ENCODE measurements around the gene TOX2.

Gene TOX2

DNA sequence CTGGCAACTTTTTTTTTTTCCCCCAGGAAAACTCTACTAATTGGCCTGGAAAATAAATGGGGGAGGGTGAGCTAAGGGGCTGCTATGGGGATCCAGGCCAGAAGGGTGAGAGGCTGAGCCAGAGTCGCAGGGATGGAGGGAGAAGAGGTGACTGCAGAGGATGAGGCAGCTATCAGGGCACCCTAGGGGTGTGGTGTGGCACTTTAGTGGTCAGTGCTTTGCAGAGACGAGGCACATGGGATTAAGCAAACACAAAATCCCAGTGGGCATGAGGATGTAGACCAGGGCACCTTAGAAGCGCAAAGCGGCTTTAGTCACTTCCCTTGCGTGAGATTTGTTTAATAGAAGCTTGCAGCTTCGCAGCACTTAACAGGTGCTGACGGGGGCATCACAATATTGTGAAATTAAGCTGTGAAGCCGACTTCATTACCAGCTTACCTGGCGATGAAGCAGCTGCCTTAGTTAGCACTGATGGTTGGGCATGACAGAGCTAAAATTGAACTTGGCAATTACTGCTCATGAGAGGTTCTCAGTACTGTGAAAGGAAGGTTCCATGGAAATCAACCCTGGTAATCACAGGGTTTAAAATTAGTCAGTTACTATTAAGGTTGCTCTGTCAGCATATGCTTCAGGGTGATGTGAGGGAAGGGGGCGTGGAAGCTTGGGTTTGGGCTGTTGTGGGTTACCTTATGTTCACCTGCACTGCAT is 26.0 kb downstream of the TOX2 start:
- DNase-seq (ENCODE audit: low spot score): no peak

DNA sequence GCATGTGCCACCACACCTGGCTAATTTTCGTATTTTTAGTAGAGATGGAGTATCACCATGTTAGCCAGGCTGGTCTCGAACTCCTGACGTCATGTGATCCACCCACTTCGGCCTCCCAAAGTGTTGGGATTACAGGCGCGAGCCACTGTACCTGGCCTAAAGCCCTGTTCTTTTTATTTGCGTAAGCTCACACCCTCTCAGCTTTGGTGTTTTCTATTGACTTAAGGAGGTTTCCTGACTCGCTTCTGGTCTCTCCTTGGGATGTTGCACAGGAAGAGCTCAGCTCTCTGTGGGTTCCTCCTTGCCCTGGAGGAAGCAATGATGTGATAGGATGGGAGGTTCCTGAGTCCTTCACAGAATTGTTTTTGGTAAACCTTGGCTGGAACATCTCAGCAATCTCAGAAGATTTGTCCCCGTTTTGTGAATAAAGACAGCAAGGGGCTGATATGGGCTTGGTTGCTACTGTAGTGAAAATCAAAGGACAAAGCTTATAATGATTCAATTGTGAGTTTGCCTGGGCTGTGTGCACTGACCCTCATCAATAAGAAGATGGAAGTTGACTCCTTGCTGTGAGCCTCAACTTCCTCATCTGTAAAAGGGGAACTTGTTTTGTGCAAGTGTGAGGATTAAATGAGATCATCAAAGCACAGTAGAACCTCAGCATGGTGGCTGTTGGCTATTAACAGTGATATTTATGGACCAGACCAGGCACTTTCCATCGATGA is 27.0 kb downstream of the TOX2 start:
- DNase-seq (ENCODE audit: low spot score): no peak

DNA sequence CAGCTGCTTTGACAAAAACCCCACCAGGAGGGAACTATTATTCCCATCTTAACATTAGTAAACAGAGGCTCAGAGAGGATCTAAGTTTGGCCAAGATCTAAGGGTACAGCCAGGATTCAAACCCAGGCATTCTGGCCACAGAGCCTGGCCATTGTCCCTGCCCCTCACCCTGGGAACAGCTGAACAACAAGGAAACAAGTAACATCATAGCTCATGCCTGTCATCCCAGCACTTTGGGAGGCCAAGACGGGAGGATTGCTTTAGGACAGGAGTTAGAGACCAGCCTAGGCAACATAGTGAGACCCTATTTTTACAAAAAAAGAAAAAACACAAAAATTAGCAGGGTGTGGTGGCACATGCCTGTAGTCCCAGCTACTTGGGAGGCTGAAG is 27.5 kb downstream of the TOX2 start:
- no peak for DNase-seq (ENCODE audit: low spot score)

DNA sequence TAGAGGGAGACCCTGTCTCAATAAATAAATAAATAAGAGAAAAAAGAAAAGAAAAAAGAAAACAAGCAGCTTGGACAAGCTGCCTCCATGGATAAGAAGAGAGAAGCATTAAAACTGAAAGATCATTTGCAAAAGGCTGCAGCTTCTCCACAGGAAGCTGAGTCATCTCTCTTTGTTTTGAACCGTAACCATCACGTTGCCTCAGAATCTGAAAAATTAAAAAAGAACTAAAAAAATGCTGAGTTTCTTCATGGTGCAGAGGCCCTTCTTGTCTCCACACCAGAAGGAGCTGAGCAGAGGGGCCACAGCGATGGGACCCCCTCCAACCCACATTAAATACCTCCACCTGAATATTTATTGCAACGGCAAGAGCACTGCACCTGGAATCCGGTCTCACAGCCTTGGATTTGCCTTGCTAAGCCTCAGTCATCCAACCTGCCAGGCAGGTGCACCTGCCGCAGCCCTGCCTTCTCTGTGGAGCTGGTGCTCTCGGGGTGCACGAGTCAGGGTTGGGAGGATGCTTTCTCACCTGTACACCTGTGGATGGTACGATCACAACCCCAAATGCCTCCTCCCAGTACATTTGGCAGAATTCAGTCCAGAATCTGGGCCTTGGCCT is 28.1 kb downstream of the TOX2 start:
- DNase-seq (ENCODE audit: low spot score): peak; percentile 48

DNA sequence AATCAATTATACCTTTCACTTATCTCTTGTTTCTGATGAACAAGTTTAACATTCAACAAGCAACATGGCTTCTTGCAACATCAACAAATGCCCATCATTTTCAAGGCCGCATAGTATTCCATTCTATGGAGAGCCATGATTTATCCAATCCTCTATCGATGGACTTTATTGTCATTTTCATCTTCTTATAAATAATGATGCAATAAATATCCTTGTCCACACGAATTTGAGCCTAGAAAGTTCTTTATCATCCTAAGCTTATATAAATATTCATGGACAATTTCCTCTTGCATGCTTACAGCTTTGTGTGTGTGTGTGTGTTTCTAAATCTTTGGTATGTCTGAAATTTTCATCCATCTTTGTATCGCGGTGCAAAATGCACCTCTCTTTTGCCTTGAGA is 29.1 kb downstream of the TOX2 start:
- no peak for DNase-seq (ENCODE audit: low spot score)

DNA sequence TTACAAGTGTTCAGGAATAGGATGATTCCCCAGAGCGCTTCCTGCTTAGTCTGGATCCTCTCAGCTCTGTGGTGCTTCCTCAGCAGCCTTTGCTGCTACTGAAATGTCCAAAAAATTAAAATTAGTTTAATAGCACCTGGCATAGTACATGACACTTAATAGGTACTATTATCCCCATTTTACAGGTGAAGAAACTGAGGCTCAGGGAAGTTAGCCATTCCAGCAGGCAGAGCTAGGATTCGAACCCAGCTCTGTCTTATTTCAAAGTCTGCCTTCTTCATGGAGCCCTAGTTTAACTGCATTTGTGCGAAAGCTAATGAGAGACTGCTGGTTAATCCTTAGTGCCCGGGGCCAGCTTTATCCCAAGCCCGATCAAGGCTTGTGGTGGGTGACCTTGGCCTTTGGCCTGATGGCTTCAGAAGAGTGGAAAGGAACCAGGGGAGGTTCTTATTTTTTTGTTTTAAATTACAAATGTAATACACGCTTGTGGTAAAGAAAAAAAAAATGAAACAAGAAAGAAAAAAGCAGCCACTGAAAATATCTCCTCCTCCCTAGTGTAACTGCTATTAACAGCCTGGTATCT is 30.1 kb downstream of the TOX2 start:
- no peak for DNase-seq (ENCODE audit: low spot score)

DNA sequence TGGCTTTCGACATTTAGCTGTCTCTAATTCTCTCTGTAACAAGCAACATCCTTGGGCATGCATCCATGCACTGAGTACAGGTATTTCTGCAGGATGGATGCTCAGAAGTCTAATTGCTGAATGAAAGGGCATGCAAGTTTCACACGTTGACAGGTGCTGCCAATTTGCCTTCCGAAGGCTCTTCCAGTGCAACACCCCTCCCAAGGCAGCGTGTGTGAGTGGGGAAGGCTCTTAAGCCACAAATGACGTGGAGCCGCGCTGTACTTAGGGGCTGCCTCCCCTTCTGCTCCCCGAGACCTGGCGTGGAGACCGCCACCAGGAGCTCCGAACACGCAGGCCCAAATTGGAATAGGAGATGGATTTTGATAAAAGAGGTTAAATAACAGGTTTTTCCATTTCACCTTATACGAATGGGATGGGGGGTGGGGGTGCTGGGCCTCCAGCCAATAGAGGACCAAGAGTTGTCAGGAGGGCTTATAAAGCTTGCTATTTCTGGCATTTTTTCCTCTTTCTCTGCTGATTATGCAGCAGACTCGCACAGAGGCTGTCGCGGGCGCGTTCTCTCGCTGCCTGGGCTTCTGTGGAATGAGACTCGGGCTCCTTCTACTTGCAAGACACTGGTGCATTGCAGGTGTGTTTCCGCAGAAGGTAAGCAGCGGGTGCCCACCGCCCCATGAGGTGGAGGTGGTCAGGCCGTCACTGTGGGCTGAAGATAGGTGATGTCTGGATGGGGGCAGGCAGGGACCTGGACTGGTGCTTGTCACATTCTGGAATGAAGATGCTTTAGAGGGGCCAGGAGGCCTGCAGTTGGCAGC is 30.9 kb downstream of the TOX2 start:
- no peak for DNase-seq (ENCODE audit: low spot score)

DNA sequence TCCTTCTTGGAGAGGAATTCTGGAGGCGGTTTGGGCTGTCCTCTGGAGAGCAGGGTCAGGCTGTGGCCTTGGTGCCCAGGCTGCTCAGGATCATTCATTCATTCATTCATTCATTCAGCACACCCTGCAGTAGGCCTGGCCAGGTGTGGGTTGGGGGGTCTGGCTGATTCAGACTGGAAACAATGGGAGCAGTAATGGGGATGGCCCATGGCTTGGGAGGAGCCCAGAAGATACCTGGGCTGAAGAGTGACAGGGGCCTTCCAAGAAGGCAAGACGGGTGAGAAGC is 31.5 kb downstream of the TOX2 start:
- no peak for DNase-seq (ENCODE audit: low spot score)

DNA sequence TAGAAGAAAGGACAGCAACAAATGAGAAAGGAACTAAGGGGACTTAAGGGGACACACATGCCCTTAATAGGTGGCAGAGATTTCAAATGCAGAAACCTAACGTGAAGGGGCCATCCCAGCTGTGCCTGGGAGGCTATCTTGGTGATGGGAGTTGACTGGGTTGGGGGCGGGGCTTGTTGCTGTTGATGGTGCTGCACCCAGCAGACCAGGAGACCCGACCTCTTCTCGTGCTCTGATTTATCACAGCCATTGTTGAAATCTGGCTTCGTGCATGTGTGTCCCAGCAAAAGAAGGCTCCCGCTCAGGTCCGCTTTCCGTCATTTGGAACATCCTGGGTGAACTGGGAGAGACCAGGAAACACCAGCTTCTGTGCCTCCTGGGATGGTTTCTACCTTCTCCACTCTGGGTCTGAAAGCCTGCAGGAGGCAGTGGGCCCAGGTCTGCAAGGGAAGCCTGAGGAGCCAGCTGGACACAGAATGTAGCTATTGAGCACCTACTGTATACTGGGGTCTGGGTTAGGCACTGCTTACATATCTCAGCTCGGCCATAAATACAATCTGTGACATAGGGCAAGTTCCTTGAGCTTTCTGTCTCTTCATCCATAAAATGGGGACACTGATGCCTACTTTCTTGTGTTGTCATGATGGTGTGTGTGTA is 32.1 kb downstream of the TOX2 start:
- DNase-seq (ENCODE audit: low spot score): no peak

DNA sequence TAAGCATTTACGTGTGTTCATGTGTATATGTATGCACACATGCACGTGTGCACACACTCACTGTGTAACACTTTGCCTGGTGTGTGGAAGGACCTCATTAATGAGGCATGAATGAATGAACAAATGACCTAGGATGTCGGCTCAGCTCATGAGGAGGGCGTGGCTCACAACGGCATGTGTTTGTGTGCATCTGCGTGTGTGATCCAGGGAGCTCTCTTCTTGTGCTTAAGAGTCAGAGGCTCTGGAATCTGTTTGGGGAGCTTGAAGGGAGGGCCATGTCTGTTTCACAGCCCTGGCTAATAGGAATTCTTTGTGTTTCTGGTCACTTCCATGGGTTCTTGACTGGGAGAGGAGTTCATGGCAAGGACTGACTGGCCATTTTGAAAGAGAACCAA is 32.7 kb downstream of the TOX2 start:
- no peak for DNase-seq (ENCODE audit: low spot score)

DNA sequence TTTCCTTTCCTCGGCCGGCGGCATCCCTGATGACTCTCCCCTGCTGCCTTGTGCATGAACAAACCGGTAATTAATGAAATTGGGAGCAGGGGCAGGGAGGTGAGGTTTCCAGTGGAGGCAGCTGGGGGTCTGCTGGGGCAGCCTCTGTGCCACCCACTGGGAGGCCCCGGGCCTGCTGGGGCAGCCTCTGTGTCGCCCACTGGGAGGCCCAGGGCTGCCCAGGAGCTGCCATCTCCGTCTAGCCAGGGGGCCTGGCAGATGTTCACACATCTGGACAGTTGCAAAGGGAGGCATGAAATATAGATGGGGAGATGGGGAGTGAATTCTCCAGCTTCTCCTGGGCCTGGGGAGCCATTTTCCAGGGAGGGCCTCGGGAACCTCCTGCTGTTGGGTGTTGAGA is 33.8 kb downstream of the TOX2 start:
- no peak for DNase-seq (ENCODE audit: low spot score)

DNA sequence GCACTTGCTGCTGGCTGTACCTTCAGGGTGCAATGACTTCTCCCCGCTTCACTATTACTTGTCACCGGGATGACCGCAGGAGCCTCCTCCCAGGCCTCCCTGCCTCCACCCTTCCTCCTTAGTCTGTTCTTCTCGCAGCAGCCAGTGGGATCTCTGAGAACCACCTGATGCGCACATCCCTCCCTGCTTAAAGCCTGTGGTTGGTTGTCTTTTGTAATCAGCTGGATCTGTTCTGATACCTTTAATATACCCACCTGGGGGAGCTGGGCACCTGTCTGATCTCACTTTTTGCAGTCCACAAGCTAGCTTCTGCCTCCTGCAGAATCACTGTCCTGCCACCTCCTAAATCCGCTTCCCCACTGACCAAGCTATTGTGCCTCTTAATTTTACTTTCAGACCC is 34.6 kb downstream of the TOX2 start:
- DNase-seq (ENCODE audit: low spot score): no peak

DNA sequence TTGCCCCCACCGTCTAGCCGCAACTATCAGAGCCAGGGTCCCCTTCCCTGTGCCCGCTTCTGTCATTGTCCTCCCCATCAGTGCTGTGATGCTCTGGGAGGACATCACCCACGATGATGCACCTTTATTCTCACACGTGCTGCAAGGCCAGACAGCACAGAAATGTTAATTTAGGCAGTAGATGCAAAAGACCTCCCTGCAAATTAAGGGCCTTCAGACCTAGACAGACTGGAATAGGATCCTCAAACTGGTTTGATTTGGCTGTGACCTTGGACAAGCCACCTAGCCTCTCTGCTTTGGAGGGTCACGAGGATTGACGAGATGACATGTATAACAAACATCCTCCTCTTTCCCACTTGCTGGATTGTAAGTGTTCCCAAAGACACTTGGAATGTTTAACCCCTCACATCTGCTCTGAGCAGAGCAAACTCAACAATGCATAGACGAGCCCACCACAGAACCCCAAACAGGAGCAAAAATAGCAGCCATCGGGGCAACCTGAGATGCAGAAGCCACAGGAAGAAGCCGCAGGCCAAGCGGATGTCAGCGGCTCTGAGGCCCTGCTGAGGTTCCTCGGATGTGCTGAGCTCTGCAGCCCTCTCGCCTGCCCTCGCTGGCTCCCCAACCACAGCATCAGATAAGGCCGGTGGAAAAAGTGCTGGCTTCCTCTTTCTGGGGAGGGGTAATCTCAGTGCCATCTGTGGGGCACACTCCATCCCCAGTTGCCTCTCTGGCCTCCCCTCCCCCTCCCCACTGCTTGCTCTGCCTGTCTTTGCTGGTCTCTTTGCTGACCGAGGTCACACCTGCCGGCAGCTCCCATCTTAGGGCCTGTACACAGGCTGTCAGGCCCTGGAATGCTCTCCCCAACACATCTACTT is 35.3 kb downstream of the TOX2 start:
- DNase-seq (ENCODE audit: low spot score): peak; percentile 73

DNA sequence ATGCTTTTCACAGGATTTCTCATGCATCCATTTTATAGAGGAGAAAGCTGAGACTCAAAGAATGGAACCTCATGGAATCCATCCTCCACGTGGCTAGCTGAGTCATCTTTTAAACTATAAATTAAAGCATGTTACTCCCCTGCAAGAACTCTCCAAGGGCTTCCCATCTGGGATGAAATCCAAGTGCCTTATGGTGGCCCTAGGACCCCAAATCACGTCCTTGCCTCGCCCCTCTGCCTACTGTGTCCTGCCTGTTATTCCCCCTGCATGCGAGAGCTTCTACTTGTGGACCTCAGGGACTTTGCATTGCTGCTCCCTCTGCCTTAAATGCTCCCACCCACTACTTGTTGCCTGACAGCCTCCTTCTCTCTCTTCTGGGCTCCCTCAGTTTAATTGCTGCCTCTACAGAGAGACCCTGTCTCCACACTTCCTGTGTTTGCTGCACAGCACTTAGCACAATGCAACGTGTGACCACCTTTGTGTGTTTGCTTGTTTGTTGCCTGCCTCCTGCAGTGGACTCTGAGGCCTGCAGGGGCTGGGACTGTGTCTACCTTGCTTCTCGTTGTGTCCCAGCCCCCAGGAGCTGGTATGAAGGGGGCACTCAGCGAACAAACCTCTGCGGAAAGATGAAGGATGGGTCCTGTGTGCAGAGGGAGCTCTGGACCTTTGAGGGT is 39.4 kb downstream of the TOX2 start:
- no peak for DNase-seq (ENCODE audit: low spot score)

DNA sequence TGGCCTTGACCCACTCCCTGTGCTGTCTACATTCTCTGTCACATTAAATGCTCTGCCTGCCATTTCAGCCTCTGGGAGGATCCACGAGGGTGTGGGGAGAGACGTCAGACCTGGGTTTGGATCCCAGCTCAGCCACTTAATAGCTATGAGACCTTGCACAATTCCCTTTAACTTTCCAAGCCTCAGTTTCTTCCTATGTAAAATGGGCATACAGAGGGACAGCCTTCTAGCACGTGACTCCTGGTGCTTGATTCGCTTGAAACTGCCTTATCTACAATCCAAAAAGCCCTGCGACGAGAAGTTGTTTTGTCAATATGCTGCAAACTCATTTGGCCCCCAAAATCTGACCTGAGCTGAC is 40.0 kb downstream of the TOX2 start:
- no peak for DNase-seq (ENCODE audit: low spot score)

DNA sequence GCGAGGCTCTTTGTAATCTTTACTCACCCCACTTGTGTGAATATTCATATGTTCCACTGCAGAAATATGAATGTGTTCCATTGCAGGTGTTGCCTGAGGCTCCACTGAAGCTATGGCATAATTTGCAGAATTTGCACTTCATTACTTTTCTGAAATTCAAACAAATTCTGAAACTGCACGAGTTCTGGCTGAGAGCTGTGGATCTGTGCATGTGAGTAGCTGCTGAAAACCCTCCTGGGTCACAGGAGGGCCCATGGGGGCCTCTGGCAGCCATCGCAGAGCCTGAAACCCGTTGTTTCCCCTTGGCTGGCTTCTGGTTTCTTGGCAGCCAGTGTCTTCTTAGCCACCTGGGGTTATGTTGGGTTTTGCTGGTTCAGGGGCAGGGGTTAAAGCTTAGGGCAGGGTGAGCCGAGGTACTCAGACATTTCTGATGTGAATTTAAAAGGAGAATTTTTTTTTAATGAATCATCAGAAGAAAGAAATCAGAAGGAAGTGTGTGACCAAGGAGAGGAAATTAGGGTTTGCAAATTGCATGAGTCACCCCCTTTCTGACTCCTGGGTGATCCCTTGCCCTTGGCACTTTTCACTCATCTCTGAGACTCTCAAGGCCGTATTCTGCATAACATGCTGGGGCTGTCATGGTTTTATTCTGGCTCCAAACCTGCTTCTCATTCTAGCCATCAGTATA is 40.6 kb downstream of the TOX2 start:
- peak; percentile 64 for DNase-seq (ENCODE audit: low spot score)

DNA sequence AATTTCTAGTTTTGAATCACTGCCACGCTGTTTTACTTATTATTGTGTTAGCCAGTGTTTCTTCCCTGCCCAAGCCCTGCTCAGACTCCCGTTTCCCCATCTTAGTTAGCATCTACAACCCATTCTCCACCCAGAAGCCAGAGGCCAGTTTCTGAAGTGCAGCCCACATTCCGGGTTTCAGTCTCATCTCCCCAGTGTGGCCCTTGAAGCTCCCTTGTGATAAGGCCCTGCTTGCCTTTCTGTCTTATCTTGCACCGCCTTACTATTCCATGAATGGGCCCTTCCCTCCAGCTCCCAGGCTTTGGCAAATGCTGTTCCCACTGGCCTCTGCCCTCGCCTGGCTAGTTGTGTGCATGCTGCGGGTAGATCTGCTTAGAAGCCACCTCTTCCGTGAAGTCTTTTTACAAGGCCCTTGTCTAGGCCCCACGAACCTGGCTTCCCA is 41.1 kb downstream of the TOX2 start:
- DNase-seq (ENCODE audit: low spot score): no peak

DNA sequence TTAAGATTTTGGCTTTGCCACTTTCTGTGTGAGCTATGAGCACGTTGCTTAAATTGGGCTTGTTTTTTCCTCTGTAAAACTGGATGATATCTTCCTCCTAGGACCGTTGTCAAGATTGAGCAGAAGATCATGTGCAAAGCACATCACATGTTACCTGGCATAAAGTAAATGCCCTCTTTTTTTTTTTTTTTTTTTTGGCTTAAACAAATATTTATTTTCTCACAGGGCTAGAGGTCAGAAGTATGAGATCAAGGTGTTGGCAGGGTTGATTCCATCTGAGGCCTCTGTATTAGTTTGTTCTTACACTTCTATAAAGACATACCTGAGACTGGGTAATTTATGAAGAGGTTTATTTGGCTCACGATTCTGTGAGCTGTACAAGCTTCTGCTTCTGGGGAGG is 42.7 kb downstream of the TOX2 start:
- DNase-seq (ENCODE audit: low spot score): no peak

DNA sequence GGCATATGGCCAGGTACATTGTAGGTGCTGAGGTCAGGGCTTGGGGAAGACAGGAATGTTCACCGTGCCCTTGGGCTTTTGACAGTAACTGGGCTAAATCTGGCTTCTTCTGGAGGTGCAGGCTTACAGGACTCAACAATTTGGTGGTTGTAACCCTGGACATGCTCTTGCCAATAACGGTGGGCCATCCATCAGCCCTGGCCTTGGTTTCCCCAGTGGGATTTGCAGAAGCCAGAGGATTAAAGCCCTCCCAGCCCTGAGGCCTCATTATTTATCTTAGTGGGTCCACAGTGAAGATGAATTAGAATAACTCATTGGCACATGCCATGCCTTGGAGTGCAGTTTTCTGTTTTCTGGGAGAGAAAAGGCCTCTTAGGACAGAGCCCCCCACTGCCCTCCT is 44.0 kb downstream of the TOX2 start:
- no peak for DNase-seq (ENCODE audit: low spot score)
